Measurements from ENCODE around the gene CLSTN2.

GRCh38 chr3:140219291-140219690 lies 284.3 kb downstream of the CLSTN2 start:
- TF ChIP-seq REST (IDR thresholded peaks at IDR 0.05; ENCODE audit: insufficient read depth in 1 of 2, low read depth in 2 of 2, low read length in 2 of 2) (no peak), POLR2AphosphoS5 (IDR thresholded peaks at IDR 0.05; ENCODE audit: low read depth, low read length) (no peak)
